Colonic mucosa (tissue), 4 donors: ENCODE results near the gene LYST. TPM values are rescaled to one million over a fixed set of nuclear protein-coding genes. Genes with fewer than 3 reads are reported as not detected.

ENCODE experiments used
- DNase-seq: peaks from one replicate; pipeline ENCODE4 v3.0.0-alpha.2; 2020
- H3K27ac ChIP-seq: fragments of 200-600 bp; one replicate; pipeline ENCODE4 v1.8.0; 2021
- H3K27me3 ChIP-seq: fragments of 200-600 bp; one replicate; pipeline ENCODE4 v1.8.0; 2021
- H3K36me3 ChIP-seq: fragments of 200-600 bp; one replicate; pipeline ENCODE4 v1.8.0; 2021
- H3K4me1 ChIP-seq: fragments of 200-600 bp; one replicate; pipeline ENCODE4 v1.8.0; 2021; ENCODE audit warnings: mild to moderate bottlenecking
- H3K4me3 ChIP-seq: fragments of 200-600 bp; one replicate; pipeline ENCODE4 v1.8.0; 2021
- H3K9ac ChIP-seq, 2 donors: one replicate each; pipeline ENCODE4 v1.7.0; 2013; ENCODE audit warnings: control low read depth in 2 of 2, low read depth in 2 of 2, low read length in 2 of 2
- H3K9me3 ChIP-seq: fragments of 200-600 bp; one replicate; pipeline ENCODE4 v1.8.0; 2021
- intact Hi-C: fragments of 100-400 bp; cut with DNase I; formaldehyde crosslinking; loops from one replicate; pipeline ENCODE4 v1.14.1; 2022
- total RNA-seq, 2 donors: library from RNA; stranded (reverse); fragmentation: NEBNext Ultra II Directional in 1 of 2; extraction: Animal tissue kit (Norgen Biotek cat#: 25700) in 1 of 2; gene quantifications; one replicate each; pipeline ENCODE4 v1.2.1, GENCODE V29; 2021
- TF ChIP-seq, protein P1 (sequence below): fragments of 200-600 bp; IDR thresholded peaks from one replicate; pipeline ENCODE4 v1.8.0; 2022; ENCODE audit warnings: antibody characterized with exemption, mild to moderate bottlenecking
- donor health status: healthy.
- donor health status: DM: no; HTN: no; CAD: no.
- donor health status: DM: no; HTN: no; CAD: no.

The LYST gene
- total RNA-seq, 2 donors from 2014 or later: 13.7 to 20.0 TPM

DNA sequence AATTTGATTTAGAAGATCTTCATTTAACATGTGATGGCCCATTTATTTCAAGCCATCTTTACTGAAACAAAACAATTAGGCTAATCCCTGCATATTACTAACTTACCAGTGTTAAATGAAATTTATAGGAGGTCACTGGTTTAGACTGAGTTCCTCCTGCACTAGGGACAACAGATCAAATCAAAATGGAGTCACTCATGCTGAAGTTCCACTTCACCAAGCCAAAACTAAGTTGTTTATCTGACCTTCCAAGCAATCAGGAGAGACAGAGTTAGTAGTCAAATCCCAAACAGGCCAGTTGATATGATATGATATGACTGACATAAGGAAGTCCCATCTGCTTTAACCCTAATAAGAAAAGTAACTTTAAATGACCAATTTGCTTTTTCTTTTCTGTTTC is 4.8 kb downstream of the LYST start:
- no peak overlapping the region for H3K9ac ChIP-seq
- H3K4me1 ChIP-seq: no peaks in the 10 kb centered on the region
- H3K36me3 ChIP-seq: no peaks in the 10 kb centered on the region
- TF ChIP-seq, protein P1, sequence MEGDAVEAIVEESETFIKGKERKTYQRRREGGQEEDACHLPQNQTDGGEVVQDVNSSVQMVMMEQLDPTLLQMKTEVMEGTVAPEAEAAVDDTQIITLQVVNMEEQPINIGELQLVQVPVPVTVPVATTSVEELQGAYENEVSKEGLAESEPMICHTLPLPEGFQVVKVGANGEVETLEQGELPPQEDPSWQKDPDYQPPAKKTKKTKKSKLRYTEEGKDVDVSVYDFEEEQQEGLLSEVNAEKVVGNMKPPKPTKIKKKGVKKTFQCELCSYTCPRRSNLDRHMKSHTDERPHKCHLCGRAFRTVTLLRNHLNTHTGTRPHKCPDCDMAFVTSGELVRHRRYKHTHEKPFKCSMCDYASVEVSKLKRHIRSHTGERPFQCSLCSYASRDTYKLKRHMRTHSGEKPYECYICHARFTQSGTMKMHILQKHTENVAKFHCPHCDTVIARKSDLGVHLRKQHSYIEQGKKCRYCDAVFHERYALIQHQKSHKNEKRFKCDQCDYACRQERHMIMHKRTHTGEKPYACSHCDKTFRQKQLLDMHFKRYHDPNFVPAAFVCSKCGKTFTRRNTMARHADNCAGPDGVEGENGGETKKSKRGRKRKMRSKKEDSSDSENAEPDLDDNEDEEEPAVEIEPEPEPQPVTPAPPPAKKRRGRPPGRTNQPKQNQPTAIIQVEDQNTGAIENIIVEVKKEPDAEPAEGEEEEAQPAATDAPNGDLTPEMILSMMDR: no peak
- DNase-seq: no peak
- H3K27me3 ChIP-seq: no peaks in the 10 kb centered on the region
- no peak overlapping the region for H3K4me3 ChIP-seq
- intact Hi-C loops: loop anchor here (10.0 kb wide), 1 partner anchor 113 kb away; no protein-coding TSS in a partner anchor
- no peaks in the 10 kb centered on the region for H3K9me3 ChIP-seq
- H3K27ac ChIP-seq: no peak overlapping the region

DNA sequence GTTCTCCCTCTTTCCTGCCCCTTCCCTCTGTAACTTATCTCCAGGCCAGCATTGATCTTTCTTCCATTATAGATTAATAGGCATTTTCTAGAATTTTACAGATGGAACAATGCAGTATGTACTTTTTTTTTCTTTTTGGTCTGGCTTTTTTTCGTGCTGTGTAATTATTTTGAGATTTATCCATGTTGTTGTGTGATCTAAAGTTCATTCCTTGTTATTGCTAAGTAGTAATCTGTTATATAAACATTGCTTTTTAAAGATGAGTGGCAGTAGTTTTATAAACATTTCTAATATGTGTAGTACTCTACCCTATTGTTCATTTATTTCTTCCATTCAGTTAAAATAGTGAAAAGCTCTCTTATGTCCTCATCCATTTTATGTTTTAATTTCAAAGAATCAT is 5.9 kb downstream of the LYST start:
- no peak overlapping the region for H3K9ac ChIP-seq
- intact Hi-C loops: loop anchor here (10.0 kb wide), 1 partner anchor 114 kb away; no protein-coding TSS in a partner anchor
- no peaks in the 10 kb centered on the region for H3K27me3 ChIP-seq
- H3K27ac ChIP-seq: no peak overlapping the region
- no peaks in the 10 kb centered on the region for H3K9me3 ChIP-seq
- TF ChIP-seq, protein P1: no peak
- H3K4me1 ChIP-seq: no peaks in the 10 kb centered on the region
- H3K36me3 ChIP-seq: no peaks in the 10 kb centered on the region
- DNase-seq: no peak
- H3K4me3 ChIP-seq: no peak overlapping the region

DNA sequence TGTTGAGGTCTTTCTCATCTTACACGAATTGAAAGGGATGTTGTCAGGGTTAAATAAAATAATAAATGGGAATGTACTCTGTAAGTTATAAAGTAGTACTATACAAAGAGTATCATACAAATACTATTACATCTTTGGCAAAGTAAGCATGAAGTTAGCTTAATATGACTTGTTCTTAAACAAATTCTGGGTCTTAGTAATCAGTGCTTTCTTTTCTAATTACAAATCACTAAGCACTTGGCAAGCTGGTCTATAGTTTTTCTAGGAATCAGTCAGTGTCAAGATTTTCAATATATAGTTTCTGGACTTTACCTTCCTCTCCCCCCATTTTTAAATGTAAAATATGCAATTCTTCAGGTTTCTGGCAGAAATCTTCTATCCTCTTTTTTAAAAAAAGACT is 6.9 kb downstream of the LYST start:
- H3K4me1 ChIP-seq: no peaks in the 10 kb centered on the region
- no peak overlapping the region for H3K9ac ChIP-seq
- H3K4me3 ChIP-seq: no peak overlapping the region
- H3K36me3 ChIP-seq: no peaks in the 10 kb centered on the region
- intact Hi-C loops: loop anchor here (10.0 kb wide), 1 partner anchor 115 kb away; no protein-coding TSS in a partner anchor
- no peak for DNase-seq
- no peaks in the 10 kb centered on the region for H3K9me3 ChIP-seq
- TF ChIP-seq, protein P1: no peak
- no peak overlapping the region for H3K27ac ChIP-seq
- no peaks in the 10 kb centered on the region for H3K27me3 ChIP-seq

DNA sequence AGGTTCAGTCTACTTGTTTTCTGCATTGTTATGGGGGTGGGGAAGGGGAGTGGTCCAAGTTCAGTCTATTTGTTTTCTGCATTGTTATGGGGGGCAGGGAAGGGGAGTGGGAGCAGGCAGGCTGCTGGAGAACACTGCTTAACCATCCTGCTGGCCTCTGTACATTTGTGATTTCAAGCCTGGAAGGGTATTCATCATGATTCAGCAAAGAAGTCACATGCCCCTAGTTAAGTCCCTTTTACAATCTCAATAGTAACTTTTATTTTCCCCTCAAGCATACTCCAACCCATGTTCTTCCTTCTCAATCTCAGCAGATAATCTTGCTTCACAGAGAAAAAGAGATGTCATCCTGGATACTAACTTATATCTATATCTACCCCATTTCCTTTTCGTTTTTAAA is 7.9 kb downstream of the LYST start:
- Histone ChIP-seq H3K4me3 (no peak overlapping the region), H3K27ac (no peak overlapping the region), H3K27me3 (no peaks in the 10 kb centered on the region), H3K4me1 (no peaks in the 10 kb centered on the region), H3K36me3 (no peaks in the 10 kb centered on the region), H3K9me3 (no peaks in the 10 kb centered on the region), H3K9ac (no peak overlapping the region)
- intact Hi-C loops: no loop called here
- no peak for DNase-seq
- TF ChIP-seq, protein P1: no peak

DNA sequence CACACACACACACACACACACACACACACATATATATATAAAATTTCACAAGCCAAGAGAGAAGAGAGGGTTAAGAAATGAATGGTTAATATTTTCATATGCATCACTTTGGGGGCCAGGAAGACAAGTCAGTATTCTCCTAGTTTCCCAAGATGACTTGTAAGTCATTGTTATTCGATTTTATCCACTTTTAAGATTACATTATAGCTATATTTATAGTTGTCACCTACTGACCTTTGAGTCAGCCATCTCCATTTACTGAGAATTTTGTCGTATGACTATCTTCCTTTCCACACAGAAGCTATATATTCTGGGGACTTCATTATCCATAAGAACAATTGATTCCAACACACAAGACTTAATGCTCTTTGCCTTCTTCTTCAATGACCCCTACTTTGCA is 8.9 kb downstream of the LYST start:
- no peak for DNase-seq
- intact Hi-C loops: no loop called here
- Histone ChIP-seq H3K9ac (no peak overlapping the region), H3K9me3 (no peaks in the 10 kb centered on the region), H3K4me1 (no peaks in the 10 kb centered on the region), H3K36me3 (no peaks in the 10 kb centered on the region), H3K4me3 (no peak overlapping the region), H3K27ac (no peak overlapping the region), H3K27me3 (no peaks in the 10 kb centered on the region)
- TF ChIP-seq, protein P1: no peak
